Measurements from ENCODE around the gene EIF3C. TPM values are rescaled to one million over a fixed set of nuclear protein-coding genes. Genes with fewer than 3 reads are reported as not detected.

Gene EIF3C
- total RNA-seq, 1 experiment from 2014 or later: 680 TPM

Small RNA genes within 50 kb of the gene (microRNA-seq; reads per million reads assigned to microRNA genes)
- not detected for gene MIR6862-2 (ENCODE audit: borderline number of aligned reads)

Other genes with a start within 250 kb of the EIF3C start
- 0.20 TPM for gene NPIPB7, start 239.1 kb upstream of the EIF3C start, total RNA-seq (2021; ENCODE audit: unreplicated experiment)
- gene CLN3, start 219.4 kb upstream of the EIF3C start, total RNA-seq (2021; ENCODE audit: unreplicated experiment): 19.9 TPM
- gene APOBR, start 216.8 kb upstream of the EIF3C start, total RNA-seq (2021; ENCODE audit: unreplicated experiment): 0.05 TPM
- not detected for gene IL27, start 204.6 kb upstream of the EIF3C start, total RNA-seq (2021; ENCODE audit: unreplicated experiment)
- 2.2 TPM for gene NUPR1, start 172.5 kb upstream of the EIF3C start, total RNA-seq (2021; ENCODE audit: unreplicated experiment)
- 19.7 TPM for gene SGF29, start 157.5 kb upstream of the EIF3C start, total RNA-seq (2021; ENCODE audit: unreplicated experiment)
- gene SULT1A2, start 114.4 kb upstream of the EIF3C start, total RNA-seq (2021; ENCODE audit: unreplicated experiment): 1.9 TPM
- 23.1 TPM for gene SULT1A1, start 101.4 kb upstream of the EIF3C start, total RNA-seq (2021; ENCODE audit: unreplicated experiment)
- 0.79 TPM for gene NPIPB8, start 73.4 kb upstream of the EIF3C start, total RNA-seq (2021; ENCODE audit: unreplicated experiment)
- gene NPIPB9, start 40.3 kb downstream of the EIF3C start, total RNA-seq (2021; ENCODE audit: unreplicated experiment): 1.1 TPM
- gene ATXN2L, start 111.5 kb downstream of the EIF3C start, total RNA-seq (2021; ENCODE audit: unreplicated experiment): 264 TPM
- 361 TPM for gene TUFM, start 134.9 kb downstream of the EIF3C start, total RNA-seq (2021; ENCODE audit: unreplicated experiment)
- 47.0 TPM for gene SH2B1, start 152.4 kb downstream of the EIF3C start, total RNA-seq (2021; ENCODE audit: unreplicated experiment)
- gene ATP2A1, start 167.0 kb downstream of the EIF3C start, total RNA-seq (2021; ENCODE audit: unreplicated experiment): 10.3 TPM
- 13.4 TPM for gene RABEP2, start 213.8 kb downstream of the EIF3C start, total RNA-seq (2021; ENCODE audit: unreplicated experiment)
- gene CD19, start 220.5 kb downstream of the EIF3C start, total RNA-seq (2021; ENCODE audit: unreplicated experiment): 0.27 TPM
- 41.4 TPM for gene NFATC2IP, start 239.5 kb downstream of the EIF3C start, total RNA-seq (2021; ENCODE audit: unreplicated experiment)

Measured in HCT116 (cell line).